Natural killer cell (primary cell): Measurements from ENCODE around the gene HOXD4. TPM values are rescaled to one million over a fixed set of nuclear protein-coding genes. Genes with fewer than 3 reads are reported as not detected.

Experiments
- ATAC-seq, 3 donors: fragments of 150-1000 bp in 2 of 3; fragments of 200-7000 bp in 1 of 3; cut with Tn5 transposase; 1 replicate in 1 of 3; 2 replicates in 2 of 3; pipeline ENCODE4 v1.10.0; 2021; ENCODE audit warnings: mild to moderate bottlenecking in 2 of 3, moderate library complexity in 2 of 3
- DNase-seq, 2 donors: peaks; one replicate each; pipeline versions ENCODE4 v3.0.0 to v3.0.0-alpha.2; 2013 to 2021; ENCODE audit warnings: mixed read lengths in 1 of 2
- H3K27ac ChIP-seq: one replicate; pipeline ENCODE4 v1.5.1; 2013; ENCODE audit warnings: mild to moderate bottlenecking, low read length
- H3K27me3 ChIP-seq: one replicate; pipeline ENCODE4 v1.6.1; 2013; ENCODE audit warnings: low read length; ENCODE audit not compliant: control insufficient read depth, insufficient read depth
- H3K36me3 ChIP-seq: one replicate; pipeline ENCODE4 v1.6.1; 2013; ENCODE audit warnings: low read length; ENCODE audit not compliant: control insufficient read depth, insufficient read depth
- H3K4me1 ChIP-seq: one replicate; pipeline ENCODE4 v1.6.1; 2013; ENCODE audit warnings: low read length; ENCODE audit not compliant: control insufficient read depth, insufficient read depth
- H3K4me3 ChIP-seq: one replicate; pipeline ENCODE4 v1.5.1; 2013; ENCODE audit warnings: low read length
- H3K9me3 ChIP-seq: one replicate; pipeline ENCODE4 v1.6.1; 2013; ENCODE audit warnings: low read length; ENCODE audit not compliant: control insufficient read depth, insufficient read depth
- H3K27ac Mint-ChIP-seq, 2 donors: one replicate each; pipeline ENCODE4 v1.8.0; 2022; ENCODE audit warnings: mild to moderate bottlenecking in 2 of 2, mixed read lengths in 2 of 2, moderate library complexity in 1 of 2
- H3K27me3 Mint-ChIP-seq, 2 donors: one replicate each; pipeline ENCODE4 v1.8.0; 2022; ENCODE audit warnings: low read depth in 2 of 2, mixed read lengths in 2 of 2
- H3K36me3 Mint-ChIP-seq: one replicate; pipeline ENCODE4 v1.8.0; 2022; ENCODE audit warnings: mixed read lengths
- H3K4me1 Mint-ChIP-seq, 2 donors: one replicate each; pipeline ENCODE4 v1.8.0; 2022; ENCODE audit warnings: mixed read lengths in 2 of 2
- H3K4me3 Mint-ChIP-seq: one replicate; pipeline ENCODE4 v1.8.0; 2022; ENCODE audit warnings: mild to moderate bottlenecking, moderate library complexity, mixed read lengths
- H3K9me3 Mint-ChIP-seq, 2 donors: one replicate each; pipeline ENCODE4 v1.8.0; 2022; ENCODE audit warnings: mixed read lengths in 2 of 2
- CTCF ChIP-seq: fragments of 200-600 bp; IDR thresholded peaks from one replicate; pipeline ENCODE4 v1.8.0; 2022; ENCODE audit warnings: antibody characterized with exemption
- WGBS: methylation state at CpG from one replicate; pipeline ENCODE4 v1.1.7; 2013; ENCODE audit warnings: missing lambda C conversion rate; ENCODE audit not compliant: insufficient coverage; 5-methylcytosine and 5-hydroxymethylcytosine counted together
- intact Hi-C: fragments of 100-400 bp; cut with micrococcal nuclease; formaldehyde crosslinking; loops from one replicate; pipeline ENCODE4 v1.14.2; 2022
- total RNA-seq, 4 donors: library from RNA; stranded (reverse); fragments of 120-200 nt in 1 of 4; gene quantifications; one replicate each; pipeline versions ENCODE4 v1.2.3 to v1.2.4, GENCODE V29; 2013 to 2022

Gene HOXD4
- total RNA-seq, 3 donors from 2014 or later (not counting 1 experiment from before 2014, with no cell fraction given), result not detected

- ATAC-seq (no peak), DNase-seq (no peak)
- intact Hi-C loops, result no loop called here
- H3K27ac Mint-ChIP-seq, result no peak overlapping the region
- Histone ChIP-seq H3K27ac (no peak overlapping the region), H3K36me3 (no peaks in the 10 kb centered on the region), H3K27me3 (peaks cover 74% of the 10 kb centered on the region), H3K4me3 (no peak overlapping the region), H3K4me1 (peaks cover 29% of the 10 kb centered on the region), H3K9me3 (peaks cover 20% of the 10 kb centered on the region)
- peaks cover 2 to 8% of the 10 kb centered on the region in 2 donors for H3K9me3 Mint-ChIP-seq
- no peak for TF ChIP-seq CTCF
- H3K36me3 Mint-ChIP-seq, result peaks cover 38% of the 10 kb centered on the region
- peaks cover 74 to 79% of the 10 kb centered on the region in 2 donors for H3K27me3 Mint-ChIP-seq
- 11% methylated on average over 14 of the region's 14 CpGs for WGBS
- H3K4me1 Mint-ChIP-seq, result peaks cover 21 to 28% of the 10 kb centered on the region in 2 donors
- H3K4me3 Mint-ChIP-seq, result peak overlapping the region; percentile 52
These were observed 12.8 kb upstream of the HOXD4 start for GRCh38 chr2:176138526-176138922.

- no peak for ATAC-seq
- DNase-seq, result no peak
- Histone ChIP-seq H3K4me1 (peaks cover 29% of the 10 kb centered on the region), H3K9me3 (peaks cover 20% of the 10 kb centered on the region), H3K27ac (no peak overlapping the region), H3K4me3 (no peak overlapping the region), H3K36me3 (no peaks in the 10 kb centered on the region), H3K27me3 (peaks cover 73% of the 10 kb centered on the region)
- H3K9me3 Mint-ChIP-seq, result peaks cover 2 to 8% of the 10 kb centered on the region in 2 donors
- H3K4me3 Mint-ChIP-seq, result peak overlapping the region; percentile 52
- peaks cover 73 to 79% of the 10 kb centered on the region in 2 donors for H3K27me3 Mint-ChIP-seq
- H3K4me1 Mint-ChIP-seq, result peaks cover 21 to 28% of the 10 kb centered on the region in 2 donors
- intact Hi-C loops, result no loop called here
- 12% methylated on average over 28 of the region's 28 CpGs for WGBS
- H3K27ac Mint-ChIP-seq, result no peak overlapping the region
- peaks cover 38% of the 10 kb centered on the region for H3K36me3 Mint-ChIP-seq
- no peak for TF ChIP-seq CTCF
These were observed 12.3 kb upstream of the HOXD4 start for GRCh38 chr2:176138923-176139660.

- Mint-ChIP-seq H3K4me1 (peaks cover 21 to 28% of the 10 kb centered on the region in 2 donors), H3K27me3 (peaks cover 74 to 79% of the 10 kb centered on the region in 2 donors), H3K4me3 (no peak overlapping the region), H3K36me3 (peaks cover 38% of the 10 kb centered on the region), H3K9me3 (peaks cover 2 to 8% of the 10 kb centered on the region in 2 donors), H3K27ac (no peak overlapping the region)
- peaks cover 72% of the 10 kb centered on the region for H3K27me3 ChIP-seq
- H3K4me1 ChIP-seq, result peaks cover 29% of the 10 kb centered on the region
- H3K9me3 ChIP-seq, result peaks cover 20% of the 10 kb centered on the region
- no peak for TF ChIP-seq CTCF
- no peak overlapping the region for H3K27ac ChIP-seq
- WGBS, result 15% methylated on average over 30 of the region's 41 CpGs
- no peak overlapping the region for H3K4me3 ChIP-seq
- ATAC-seq (no peak), DNase-seq (no peak)
- intact Hi-C loops, result no loop called here
- H3K36me3 ChIP-seq, result no peaks in the 10 kb centered on the region
These were observed 11.5 kb upstream of the HOXD4 start for GRCh38 chr2:176139661-176140512.
